ENCODE measurements around the gene MANF. TPM values are rescaled to one million over a fixed set of nuclear protein-coding genes. Genes with fewer than 3 reads are reported as not detected.

The MANF gene
- total and polyA plus RNA-seq, 2 of the 13 experiments (the other 11 are each of a cell fraction or from before 2014, with no cell fraction given), result 55.4 to 269 TPM

- TF ChIP-seq ZNF564 (CRISPR knock-in tag; IDR thresholded peaks at IDR 0.05) (no peak), MIXL1 (CRISPR knock-in tag; IDR thresholded peaks at IDR 0.05) (no peak), HNF4G (IDR thresholded peaks at IDR 0.05; ENCODE audit: borderline replicate concordance, low read depth, low read length) (no peak), HNF4G (CRISPR knock-in tag; IDR thresholded peaks at IDR 0.05; ENCODE audit: borderline replicate concordance, low read depth) (no peak), ZNF792 (CRISPR knock-in tag; IDR thresholded peaks at IDR 0.05) (no peak), GPN1 (CRISPR knock-in tag; IDR thresholded peaks at IDR 0.05; ENCODE audit: borderline replicate concordance) (no peak), GFI1 (CRISPR knock-in tag; IDR thresholded peaks at IDR 0.05; ENCODE audit: borderline replicate concordance) (no peak), ZNF263 (CRISPR knock-in tag; IDR thresholded peaks at IDR 0.05) (no peak), ZNF883 (CRISPR knock-in tag; IDR thresholded peaks at IDR 0.05; ENCODE audit: not compliant biosample characterization) (no peak), ARID3A (IDR thresholded peaks at IDR 0.05; ENCODE audit: low read depth, low read length) (no peak), MIER3 (CRISPR knock-in tag; IDR thresholded peaks at IDR 0.05; ENCODE audit: borderline replicate concordance) (no peak), KMT2B (CRISPR knock-in tag; IDR thresholded peaks at IDR 0.05) (no peak), JUND (CRISPR knock-in tag; IDR thresholded peaks at IDR 0.05) (no peak), TEAD2 (CRISPR knock-in tag; IDR thresholded peaks at IDR 0.05) (no peak), ZNF761 (CRISPR knock-in tag; conservative IDR thresholded peaks at IDR 0.05) (no peak)
- TF ChIP-seq, protein P1, sequence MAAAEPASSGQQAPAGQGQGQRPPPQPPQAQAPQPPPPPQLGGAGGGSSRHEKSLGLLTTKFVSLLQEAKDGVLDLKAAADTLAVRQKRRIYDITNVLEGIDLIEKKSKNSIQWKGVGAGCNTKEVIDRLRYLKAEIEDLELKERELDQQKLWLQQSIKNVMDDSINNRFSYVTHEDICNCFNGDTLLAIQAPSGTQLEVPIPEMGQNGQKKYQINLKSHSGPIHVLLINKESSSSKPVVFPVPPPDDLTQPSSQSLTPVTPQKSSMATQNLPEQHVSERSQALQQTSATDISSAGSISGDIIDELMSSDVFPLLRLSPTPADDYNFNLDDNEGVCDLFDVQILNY (CRISPR knock-in tag; conservative IDR thresholded peaks at IDR 0.05), result no peak
Measured at GRCh38 chr3:51408021-51408420, 22.9 kb downstream of the MANF start (continued).

Data from HepG2 (cell line).